EL (cell line): ENCODE data around the gene RSL1D1.
"Not testable (repeated sequence)": the region's sequence is repeated elsewhere in the genome, so short reads cannot be mapped to it uniquely, and the experiment has no call there.

Experiments used
- DNase-seq: peaks from one replicate; pipeline ENCODE4 v3.0.0-alpha.2; 2016

The RSL1D1 gene

GRCh38 chr16:11796227-11797165, 54.8 kb downstream of the RSL1D1 start:
- peak; percentile 63 for DNase-seq

DNA sequence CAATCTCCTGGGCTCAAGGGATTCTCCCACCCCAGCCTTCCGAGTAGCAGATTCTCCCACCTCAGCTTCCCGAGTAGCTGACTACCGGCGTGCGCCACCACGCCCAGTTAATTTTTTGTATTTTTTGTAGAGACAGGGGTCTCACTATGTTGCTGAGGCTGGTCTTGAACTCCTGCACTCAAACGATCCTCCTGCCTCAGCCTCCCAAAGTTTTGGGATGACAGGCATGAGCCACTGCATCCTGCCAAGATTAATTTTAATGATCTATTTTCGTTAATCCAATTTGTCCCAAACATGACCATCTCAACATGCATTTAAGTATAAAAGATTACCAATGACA, 55.5 kb downstream of the RSL1D1 start:
- no peak for DNase-seq

GRCh38 chr16:11794996-11795886, 56.1 kb downstream of the RSL1D1 start:
- peak; percentile 1 for DNase-seq

GRCh38 chr16:11794447-11794846, 56.9 kb downstream of the RSL1D1 start:
- no peak for DNase-seq

- DNase-seq, result no peak
Observed at GRCh38 chr16:11793840-11794239, 57.5 kb downstream of the RSL1D1 start.

DNA sequence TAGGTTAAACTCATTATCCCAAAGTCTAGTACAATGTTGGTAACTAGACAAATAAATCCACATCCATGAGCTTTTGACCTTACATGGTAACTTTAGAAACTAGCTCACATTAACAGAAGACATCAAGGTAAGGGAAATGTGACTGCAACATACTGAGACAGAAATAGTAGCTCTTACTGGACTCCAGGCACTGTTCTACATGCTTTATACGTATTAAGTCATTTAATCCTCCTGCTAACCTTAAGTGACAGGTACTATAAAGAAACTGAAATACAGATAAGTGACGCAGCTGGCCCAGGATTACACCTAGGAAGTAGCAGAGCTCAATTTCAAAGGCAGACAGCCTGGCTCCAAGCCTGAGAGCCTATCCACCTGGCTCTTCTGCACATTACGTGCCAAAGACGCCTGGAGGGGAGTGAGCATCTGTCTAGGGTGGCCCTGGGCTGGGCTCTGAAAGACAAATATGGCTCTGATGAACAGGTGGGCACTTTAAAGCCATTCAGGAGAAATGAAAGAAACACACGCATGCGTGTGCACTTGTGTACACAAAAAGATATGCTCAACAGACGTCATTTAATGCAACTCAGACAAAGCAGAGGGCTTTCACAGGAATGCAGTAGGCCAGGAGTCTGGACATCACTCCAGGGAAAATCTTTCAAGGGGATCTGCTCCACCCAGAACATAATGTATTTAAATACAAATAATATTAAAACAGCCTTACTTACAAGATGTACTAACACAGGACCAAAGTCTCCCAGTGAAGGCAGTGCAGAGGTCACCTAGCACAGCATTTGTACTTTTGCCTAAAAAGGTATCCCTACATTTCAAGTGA, 58.7 kb downstream of the RSL1D1 start:
- no peak for DNase-seq

- no peak for DNase-seq
Observed at GRCh38 chr16:11791144-11791828, 60.1 kb downstream of the RSL1D1 start.

DNA sequence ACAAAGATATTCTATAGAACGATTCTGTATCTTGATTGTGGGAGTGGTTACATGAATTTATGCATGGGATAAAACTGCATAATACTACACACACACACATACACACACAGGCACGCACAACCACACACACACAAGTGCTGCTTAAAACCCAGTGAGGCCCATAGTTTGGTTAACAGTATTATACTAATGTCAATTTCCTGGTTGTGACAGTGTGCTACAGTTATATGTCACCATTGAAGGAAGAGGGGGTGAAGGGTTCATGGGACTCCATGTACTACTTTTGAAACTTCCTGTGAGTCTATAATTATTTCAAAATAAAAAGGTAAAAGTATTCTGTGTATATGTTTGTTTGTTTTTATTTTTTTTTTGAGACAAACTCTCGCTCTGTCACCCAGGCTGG, 62.4 kb downstream of the RSL1D1 start:
- DNase-seq, result no peak

- not testable (repeated sequence) for DNase-seq
Observed at GRCh38 chr16:11784980-11785599, 66.3 kb downstream of the RSL1D1 start.

GRCh38 chr16:11784381-11784780, 67.0 kb downstream of the RSL1D1 start:
- not testable (repeated sequence) for DNase-seq

DNA sequence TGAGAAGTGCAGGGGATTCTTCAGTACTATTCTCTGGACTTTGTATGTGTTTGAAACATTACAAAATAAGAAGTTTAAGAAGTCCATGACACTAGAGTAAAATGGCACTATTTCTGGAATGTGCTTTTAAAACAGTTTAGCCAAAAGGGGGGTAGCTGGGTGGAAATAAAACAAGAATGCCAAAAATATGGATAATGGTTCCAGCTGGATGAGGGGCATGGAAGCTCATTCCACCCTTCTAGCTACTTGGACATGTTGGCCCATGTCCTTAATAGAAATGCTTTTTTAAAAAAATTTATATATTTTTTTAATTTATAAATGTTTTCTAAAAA, 67.3 kb downstream of the RSL1D1 start:
- peak; percentile 17 for DNase-seq
